ENCODE results near the gene PDZD7. TPM values are rescaled to one million over a fixed set of nuclear protein-coding genes. Genes with fewer than 3 reads are reported as not detected.

PDZD7 gene
- total RNA-seq, 3 donors from 2014 or later = 0.28 to 0.43 TPM; not detected in 1

- no peaks in the 10 kb centered on the region for H3K9me3 ChIP-seq
Measured at GRCh38 chr10:101063548-101064414, 32.9 kb upstream of the PDZD7 start.

GRCh38 chr10:101063050-101063525 is 32.2 kb upstream of the PDZD7 start:
- H3K4me3 ChIP-seq = no peak overlapping the region
- H3K4me1 ChIP-seq (ENCODE audit: low read depth) = peaks cover 41% of the 10 kb centered on the region
- DNase-seq = peak in 1 of 3 donors; percentile 79
- H3K9me3 ChIP-seq = no peaks in the 10 kb centered on the region
- ATAC-seq = no peak
- no peaks in the 10 kb centered on the region for H3K36me3 ChIP-seq (ENCODE audit: low read depth)
- TF ChIP-seq CTCF (IDR thresholded peaks at IDR 0.05) = no peak
- intact Hi-C loops (cut with DNase I, micrococcal nuclease) = no loop called here

More at GRCh38 chr10:101063548-101064414, 32.9 kb upstream of the PDZD7 start:
- no peak for DNase-seq
- intact Hi-C loops (cut with DNase I, micrococcal nuclease) = no loop called here
- ATAC-seq = no peak
- no peak for TF ChIP-seq CTCF (IDR thresholded peaks at IDR 0.05)
- Histone ChIP-seq H3K4me1 (ENCODE audit: low read depth) (peaks cover 41% of the 10 kb centered on the region), H3K4me3 (no peak overlapping the region), H3K36me3 (ENCODE audit: low read depth) (no peaks in the 10 kb centered on the region)

GRCh38 chr10:101062232-101063049 is 31.5 kb upstream of the PDZD7 start:
- intact Hi-C loops (cut with DNase I, micrococcal nuclease) = no loop called here
- TF ChIP-seq CTCF (IDR thresholded peaks at IDR 0.05) = peak; percentile 74
- peak; percentile 67 to 85 (median 84) for DNase-seq

GRCh38 chr10:101061624-101062231 is 30.8 kb upstream of the PDZD7 start, which contains the start of gene KAZALD1:
KAZALD1 (plus strand) TSS chr10:101061989; CDS start chr10:101062593, 604 bp downstream.
- TF ChIP-seq CTCF (IDR thresholded peaks at IDR 0.05) = no peak
- intact Hi-C loops (cut with DNase I, micrococcal nuclease) = no loop called here
- Histone ChIP-seq H3K4me3 (peak within 1 kb of the TSS; percentile 77), H3K4me1 (ENCODE audit: low read depth) (peaks cover 35% of the 10 kb centered on the region), H3K36me3 (ENCODE audit: low read depth) (no peaks in the 10 kb centered on the region), H3K9me3 (no peaks in the 10 kb centered on the region)
- DNase-seq (peak in 2 of 3 donors; percentile 38 to 66), ATAC-seq (peak; percentile 7)

More at GRCh38 chr10:101062232-101063049, 31.5 kb upstream of the PDZD7 start:
- Histone ChIP-seq H3K4me1 (ENCODE audit: low read depth) (peaks cover 41% of the 10 kb centered on the region), H3K9me3 (no peaks in the 10 kb centered on the region), H3K4me3 (no peak overlapping the region), H3K36me3 (ENCODE audit: low read depth) (no peaks in the 10 kb centered on the region)
- ATAC-seq = peak; percentile 36

GRCh38 chr10:101060951-101061623 is 30.2 kb upstream of the PDZD7 start:
- intact Hi-C loops (cut with DNase I, micrococcal nuclease) = no loop called here
- ATAC-seq (peak; percentile 90), DNase-seq (peak; percentile 97 to 99 (median 98))
- no peak for TF ChIP-seq CTCF (IDR thresholded peaks at IDR 0.05)
- Histone ChIP-seq H3K9me3 (no peaks in the 10 kb centered on the region), H3K4me3 (peak overlapping the region; percentile 77), H3K36me3 (ENCODE audit: low read depth) (no peaks in the 10 kb centered on the region), H3K4me1 (ENCODE audit: low read depth) (peaks cover 35% of the 10 kb centered on the region)
